Measurements from ENCODE around the gene ALDH3A1.
"Not testable (repeated sequence)": the region's sequence is repeated elsewhere in the genome, so short reads cannot be mapped to it uniquely, and the experiment has no call there.

ALDH3A1 gene

DNA sequence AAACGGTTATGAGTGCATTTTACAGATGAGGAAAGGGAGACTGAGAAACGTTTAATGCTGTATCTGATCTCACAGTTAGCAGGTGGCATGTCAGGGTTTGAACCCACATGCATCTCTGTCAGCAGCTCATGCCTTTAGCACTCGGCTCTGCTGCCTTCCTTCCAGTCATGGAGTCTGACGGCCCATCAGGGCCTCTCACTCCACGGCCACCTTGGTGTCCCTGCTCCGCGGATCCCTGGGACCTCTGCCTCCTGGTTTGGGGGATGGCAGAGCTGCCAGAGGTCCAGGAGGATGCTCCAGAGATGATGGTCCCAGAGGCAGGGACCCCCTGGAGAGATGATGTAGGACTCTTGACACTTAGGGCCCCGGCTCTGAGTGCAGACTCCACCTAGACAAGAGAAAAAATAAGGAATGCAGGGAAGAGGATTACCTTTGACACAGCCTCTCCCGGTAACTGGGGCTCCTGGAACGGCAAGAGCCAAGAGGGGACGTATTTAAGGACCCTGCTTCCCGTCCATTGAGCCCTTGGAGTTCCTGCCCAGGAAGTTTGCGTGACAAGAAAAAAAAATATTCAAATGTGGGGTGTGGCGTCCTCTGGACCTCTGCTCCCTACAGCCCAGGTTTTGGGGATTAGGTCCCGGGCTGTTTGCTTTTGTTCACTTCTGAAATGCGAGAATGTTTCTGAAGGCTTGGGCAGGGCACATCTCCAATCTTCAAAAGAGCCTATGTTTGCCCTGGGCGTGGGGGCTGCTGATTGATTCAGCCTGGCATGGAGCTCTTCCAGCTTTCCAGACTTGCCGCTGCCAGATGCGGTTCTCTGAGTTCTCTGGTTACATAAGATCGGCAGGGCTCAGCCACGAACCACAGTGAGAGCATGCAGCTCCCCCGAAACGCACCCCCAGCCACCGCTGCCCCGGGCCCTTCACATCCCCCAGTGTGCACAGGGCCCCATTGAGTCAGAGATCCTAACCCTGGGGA is at the start of gene ALDH3A1:
ALDH3A1 (minus strand) TSS at position 470 of the 978 bp plus-strand sequence. CDS start 3,169 bp downstream, outside the sequence.
- H3K27ac ChIP-seq = peak within 1 kb of the TSS in 18 of 21 experiments; percentile 4 to 90 (median 69)
- H3K4me3 ChIP-seq = peak within 1 kb of the TSS in 3 of 7 experiments; percentile 5 to 23 (median 13)

DNA sequence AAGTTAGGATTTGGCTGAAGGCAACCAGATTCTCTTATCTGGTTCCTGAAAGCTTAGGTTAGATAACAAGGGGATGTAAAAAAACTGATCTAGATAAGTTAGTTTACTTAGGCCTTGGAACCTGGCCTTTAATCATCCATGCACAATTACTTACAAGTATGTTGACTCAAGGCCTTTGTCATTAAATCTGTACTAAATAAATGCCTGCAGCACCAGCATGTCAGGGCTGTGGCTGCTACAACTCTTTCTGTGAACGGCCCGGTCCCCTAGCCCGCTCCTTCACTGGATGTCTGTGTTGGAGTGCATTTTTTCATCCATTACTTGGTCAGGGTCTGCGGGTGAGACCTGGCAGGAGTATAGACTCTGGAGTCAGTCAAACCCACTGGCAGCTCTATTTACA is 48.4 kb upstream of the ALDH3A1 start:
- Histone ChIP-seq H3K4me3 (no peak overlapping the region), H3K27ac (no peak overlapping the region)

GRCh38 chr17:19791918-19792550 is 43.9 kb upstream of the ALDH3A1 start:
- no peak overlapping the region for H3K27ac ChIP-seq
- no peak overlapping the region for H3K4me3 ChIP-seq

DNA sequence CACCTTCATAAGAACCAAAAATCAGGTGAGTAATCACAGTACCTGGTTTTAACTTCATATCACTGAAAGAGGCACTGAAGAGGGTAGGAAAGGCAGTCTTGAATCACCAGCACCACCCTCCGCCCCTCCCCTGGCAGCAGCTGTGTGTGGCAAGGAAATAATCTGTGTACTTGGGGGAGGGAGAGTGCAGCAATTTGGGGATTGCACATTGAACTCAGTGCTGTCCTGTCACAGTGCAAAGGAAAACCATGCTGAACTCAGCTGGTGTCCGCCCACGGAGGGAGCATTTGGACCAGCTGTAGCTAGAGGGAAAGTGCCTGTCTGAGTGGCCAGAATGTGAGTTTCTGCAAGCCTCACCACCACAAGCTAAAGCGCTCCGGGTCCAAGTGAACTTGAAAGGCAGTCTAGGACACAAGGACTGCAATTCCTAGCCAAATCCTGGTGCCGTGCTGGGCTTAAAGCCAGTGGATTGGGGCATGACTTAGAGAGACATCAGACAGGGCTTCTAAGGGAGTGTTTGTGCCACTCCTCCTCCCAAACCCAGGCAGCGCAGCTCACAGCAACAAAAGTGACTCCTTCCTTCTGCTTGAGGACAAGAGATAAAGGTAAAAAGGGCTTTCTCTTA is 39.7 kb upstream of the ALDH3A1 start:
- Histone ChIP-seq H3K27ac (peak overlapping the region in 4 of 21 experiments; percentile 10 to 55 (median 40)), H3K4me3 (no peak overlapping the region)

DNA sequence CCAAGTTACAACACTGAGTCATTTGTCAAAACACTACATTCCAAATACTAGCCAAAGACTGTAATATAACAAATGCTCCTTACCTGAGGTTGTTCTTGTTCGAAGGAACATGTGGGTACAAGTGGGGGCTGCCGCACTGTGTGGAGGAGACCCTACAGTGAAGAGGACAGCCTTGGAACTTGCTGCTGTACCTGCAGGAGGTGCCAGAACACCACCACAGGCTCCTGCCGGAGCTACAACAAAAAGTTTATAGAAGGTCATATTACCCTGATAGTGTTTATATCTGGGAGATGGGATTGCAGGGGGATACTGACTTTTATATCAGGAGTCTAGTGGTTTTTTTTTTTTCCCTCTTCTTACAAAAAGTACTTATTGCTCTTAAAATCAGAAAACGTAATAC is 37.8 kb upstream of the ALDH3A1 start:
- no peak overlapping the region for H3K27ac ChIP-seq
- no peak overlapping the region for H3K4me3 ChIP-seq

GRCh38 chr17:19781488-19782458 is 33.7 kb upstream of the ALDH3A1 start:
- Histone ChIP-seq H3K27ac (no peak overlapping the region), H3K4me3 (no peak overlapping the region)

GRCh38 chr17:19780846-19781245 is 32.7 kb upstream of the ALDH3A1 start:
- H3K27ac ChIP-seq = no peak overlapping the region
- no peak overlapping the region for H3K4me3 ChIP-seq

DNA sequence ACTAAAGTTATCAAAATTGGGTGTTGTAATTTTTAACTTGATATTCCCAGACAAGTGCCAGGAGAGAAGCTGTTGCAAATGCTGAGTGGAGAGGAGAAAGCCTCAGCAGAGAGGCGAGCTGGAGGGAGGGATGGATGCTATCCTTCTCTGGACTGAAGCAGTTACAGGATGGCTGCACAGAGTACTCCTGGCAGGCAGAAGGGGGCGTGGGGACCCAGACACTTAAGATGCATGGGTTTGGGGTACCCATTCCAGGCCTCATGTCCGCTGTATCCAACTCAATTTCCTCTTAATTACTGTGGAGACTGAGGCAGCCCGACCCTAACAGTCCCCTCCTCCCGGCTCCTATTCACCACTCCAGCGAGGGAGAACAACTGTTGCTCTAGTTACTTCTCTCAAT is 25.4 kb upstream of the ALDH3A1 start:
- Histone ChIP-seq H3K27ac (no peak overlapping the region), H3K4me3 (no peak overlapping the region)

DNA sequence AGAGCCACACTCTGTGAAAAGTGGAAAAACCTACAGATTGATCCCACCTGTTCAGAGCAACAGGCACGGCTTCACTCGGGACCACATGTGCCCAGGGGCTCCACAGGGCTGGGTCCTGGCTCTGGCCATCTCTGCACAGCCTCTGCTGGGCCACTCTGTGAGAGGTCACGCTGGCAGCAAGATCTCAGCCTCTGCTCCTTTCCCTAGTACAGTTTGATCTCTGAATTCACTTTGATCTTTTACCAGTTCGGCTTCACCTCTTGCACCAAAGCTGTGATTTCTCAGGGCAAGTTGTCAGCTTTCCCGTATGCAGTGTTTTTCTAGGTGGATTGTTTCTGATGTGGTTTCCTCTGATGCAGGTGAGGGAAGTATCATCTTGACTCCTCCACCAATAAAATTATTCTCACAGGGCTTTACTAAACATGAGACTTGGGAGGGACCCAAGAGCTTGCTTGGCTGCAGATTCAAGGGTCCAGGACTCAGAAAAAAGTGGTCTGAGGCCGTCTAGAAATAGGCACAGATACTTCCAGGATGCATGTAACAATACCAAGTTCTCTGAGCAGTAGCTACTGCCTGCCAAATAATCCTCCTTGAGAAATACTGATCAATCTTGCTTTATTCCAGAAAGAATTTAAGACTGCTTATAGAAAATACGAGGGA is 24.0 kb upstream of the ALDH3A1 start:
- Histone ChIP-seq H3K27ac (peak overlapping the region in 5 of 21 experiments; percentile 1 to 68 (median 26)), H3K4me3 (no peak overlapping the region)

DNA sequence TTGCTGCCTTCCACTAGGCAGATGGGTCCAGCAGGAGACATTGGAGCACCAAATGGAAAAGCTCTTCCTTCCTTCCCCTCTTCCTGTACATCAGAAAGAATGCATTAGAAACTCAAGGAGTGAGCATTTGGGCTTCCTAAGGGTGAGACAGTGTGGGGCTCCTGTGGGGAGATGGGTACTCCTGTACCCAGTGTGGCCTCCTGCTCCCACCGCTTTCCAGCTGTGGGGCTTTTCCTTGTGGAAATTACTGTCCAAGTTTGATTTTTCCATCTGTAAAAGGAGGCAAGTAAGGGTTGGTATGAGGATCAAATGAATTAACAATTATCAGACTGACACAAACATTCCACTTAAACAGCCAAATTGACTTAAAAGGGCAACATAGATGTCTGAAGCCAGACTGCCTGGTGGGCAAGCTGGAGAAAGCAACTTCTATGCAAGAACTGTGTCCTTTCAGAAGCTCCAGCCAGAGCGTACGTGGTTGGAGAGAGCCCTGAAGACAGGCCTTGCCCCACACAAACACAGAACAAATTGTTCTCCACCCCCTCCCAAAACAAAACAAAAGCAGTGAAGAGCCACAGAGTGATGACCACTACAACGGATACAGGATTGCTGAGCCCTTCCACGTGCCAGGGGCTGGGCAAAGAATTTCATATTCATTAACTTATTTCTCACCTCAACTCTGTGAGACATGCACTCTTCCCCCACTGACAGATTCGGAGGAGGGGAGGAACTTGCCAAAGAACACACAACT is 23.1 kb upstream of the ALDH3A1 start:
- Histone ChIP-seq H3K4me3 (no peak overlapping the region), H3K27ac (peak overlapping the region in 6 of 21 experiments; percentile 18 to 68 (median 41))

GRCh38 chr17:19769946-19770652 is 22.0 kb upstream of the ALDH3A1 start:
- H3K27ac ChIP-seq = peak overlapping the region in 6 of 21 experiments; percentile 6 to 58 (median 26)
- H3K4me3 ChIP-seq = no peak overlapping the region

DNA sequence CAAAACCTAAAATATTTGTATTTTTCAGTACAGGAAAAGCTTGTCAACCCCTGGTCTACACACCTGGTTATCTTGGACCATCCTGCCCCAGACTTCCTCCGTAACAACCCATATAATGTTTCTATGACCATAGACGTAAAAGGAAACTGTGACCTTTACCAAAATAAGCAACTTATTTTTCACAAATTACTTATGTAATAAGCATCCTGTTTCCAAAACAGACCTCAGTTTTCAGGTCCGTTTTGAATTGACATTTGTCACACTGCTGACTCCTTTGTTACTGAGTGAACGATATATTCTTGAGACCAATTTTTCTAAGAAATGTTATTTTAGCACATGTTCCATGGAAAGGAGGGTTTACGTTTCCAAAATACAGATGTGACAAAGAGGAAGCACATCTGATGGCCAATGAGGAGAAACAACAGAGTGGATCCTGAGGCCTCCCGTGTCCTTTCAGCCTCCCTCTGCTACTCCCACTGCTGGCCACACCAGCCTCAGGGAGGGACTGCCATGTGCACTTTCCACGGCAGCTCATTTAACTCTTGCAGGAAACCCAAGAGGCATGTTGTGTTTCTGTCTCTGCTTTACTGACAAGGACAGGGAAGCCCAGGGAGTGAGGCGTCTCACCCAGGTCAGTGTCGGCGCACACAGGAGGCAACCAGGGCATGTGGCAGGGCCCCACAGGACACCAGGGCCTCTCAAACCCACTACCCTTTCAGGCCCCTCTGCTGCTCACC is 20.1 kb upstream of the ALDH3A1 start:
- Histone ChIP-seq H3K4me3 (no peak overlapping the region), H3K27ac (peak overlapping the region in 4 of 21 experiments; percentile 5 to 52 (median 13))

DNA sequence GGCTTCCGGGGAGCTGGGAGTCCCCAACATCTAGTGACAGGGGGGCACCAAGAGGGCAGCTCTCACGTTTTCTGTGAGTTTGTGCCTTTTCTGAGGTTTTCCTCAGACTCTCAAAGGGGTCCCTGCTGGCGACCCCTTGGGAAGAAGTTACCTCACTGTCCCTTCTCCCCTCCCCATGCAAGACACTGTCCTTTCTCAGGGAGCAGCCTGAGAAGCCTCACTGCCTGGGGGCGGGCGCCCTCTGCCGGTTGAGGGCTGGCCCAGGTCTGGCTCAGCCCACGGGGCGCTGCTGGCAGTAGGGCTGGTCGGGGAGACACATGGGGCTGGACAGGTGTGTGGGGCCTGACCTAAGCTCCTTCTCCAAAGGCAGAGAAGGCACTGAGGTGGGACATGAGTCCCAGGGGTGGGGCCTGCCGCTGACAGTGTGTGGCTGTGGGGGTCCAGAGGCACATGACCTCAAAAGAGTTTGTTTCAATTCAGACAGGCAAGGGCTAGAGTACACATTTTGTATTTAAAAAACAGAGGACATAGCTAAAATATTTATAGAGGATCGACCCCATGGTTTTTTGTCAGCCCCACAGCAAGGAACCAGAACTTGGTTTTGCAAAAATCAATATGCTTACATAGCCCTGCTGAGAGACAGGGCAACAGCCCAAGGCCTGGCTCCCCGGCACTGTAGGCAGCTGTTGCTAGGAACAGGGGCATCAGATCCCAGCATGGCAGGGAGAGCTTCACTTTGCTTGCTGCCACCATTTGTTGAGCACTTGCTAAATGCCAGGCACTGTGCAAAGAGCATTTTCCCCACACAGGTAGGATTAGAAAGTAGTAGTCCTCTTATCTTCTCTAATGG is 18.5 kb upstream of the ALDH3A1 start:
- H3K4me3 ChIP-seq = no peak overlapping the region
- H3K27ac ChIP-seq = no peak overlapping the region

- Histone ChIP-seq H3K27ac (no peak overlapping the region), H3K4me3 (no peak overlapping the region)
Measured at GRCh38 chr17:19766016-19766415, 17.9 kb upstream of the ALDH3A1 start.

DNA sequence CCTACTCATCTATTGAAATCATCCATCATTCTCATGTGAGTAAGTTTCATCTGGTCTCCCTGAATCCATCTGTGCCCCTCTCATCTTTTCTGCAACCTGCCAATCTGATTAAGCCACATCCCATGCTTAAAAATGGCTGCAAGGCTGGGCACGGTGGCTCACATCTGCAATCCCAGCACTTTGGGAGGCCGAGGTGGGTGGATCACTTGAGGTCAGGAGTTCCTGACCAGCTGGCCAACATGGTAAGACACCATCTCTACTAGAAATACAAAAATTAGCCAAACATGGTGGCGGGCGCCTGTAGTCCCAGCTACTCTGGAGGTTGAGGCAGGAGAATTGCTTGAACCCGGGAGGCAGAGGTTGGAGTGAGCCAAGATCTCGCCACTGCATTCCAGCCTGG is 15.9 kb upstream of the ALDH3A1 start:
- H3K27ac ChIP-seq, H3K4me3 ChIP-seq: not testable (repeated sequence)

DNA sequence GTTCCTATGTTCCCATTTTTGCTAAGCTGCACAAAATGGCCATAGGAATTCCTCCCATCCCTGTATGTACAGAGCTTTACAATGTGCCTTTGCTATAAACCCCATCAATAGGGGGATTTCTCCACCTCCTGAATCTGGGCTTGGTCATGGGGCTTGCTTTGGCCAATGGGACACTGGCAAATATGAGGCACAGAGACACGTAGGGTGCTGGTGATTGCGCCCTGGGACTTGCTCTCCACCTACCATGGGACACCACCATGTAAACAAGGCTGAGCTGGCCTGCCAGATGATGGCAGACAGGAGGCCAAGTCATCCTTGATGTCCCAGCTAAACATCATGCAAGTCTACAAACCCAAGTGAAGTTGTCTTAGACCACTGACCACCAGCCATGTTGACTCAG is 15.3 kb upstream of the ALDH3A1 start:
- H3K4me3 ChIP-seq = no peak overlapping the region
- H3K27ac ChIP-seq = no peak overlapping the region
